Endothelial cell (in vitro differentiated cells): ENCODE measurements around the gene NANOS1. TPM values are rescaled to one million over a fixed set of nuclear protein-coding genes. Genes with fewer than 3 reads are reported as not detected.

Source experiments
- DNase-seq: peaks from one replicate; pipeline ENCODE4 v3.0.0; 2021; ENCODE audit warnings: low spot score
- H3K27ac Mint-ChIP-seq: one replicate; pipeline ENCODE4 v1.8.0; 2021; ENCODE audit warnings: mixed read lengths, inconsistent platforms; ENCODE audit not compliant: unreplicated experiment
- H3K27me3 Mint-ChIP-seq: one replicate; pipeline ENCODE4 v1.8.0; 2021; ENCODE audit warnings: mild to moderate bottlenecking, moderate library complexity, mixed read lengths, inconsistent platforms; ENCODE audit not compliant: unreplicated experiment
- H3K36me3 Mint-ChIP-seq: one replicate; pipeline ENCODE4 v1.8.0; 2021; ENCODE audit warnings: mild to moderate bottlenecking, low read depth, mixed read lengths, inconsistent platforms; ENCODE audit not compliant: unreplicated experiment
- H3K4me1 Mint-ChIP-seq: one replicate; pipeline ENCODE4 v1.8.0; 2021; ENCODE audit warnings: mild to moderate bottlenecking, mixed read lengths, inconsistent platforms; ENCODE audit not compliant: unreplicated experiment
- H3K4me3 Mint-ChIP-seq: one replicate; pipeline ENCODE4 v1.8.0; 2021; ENCODE audit warnings: mild to moderate bottlenecking, mixed read lengths, inconsistent platforms; ENCODE audit not compliant: unreplicated experiment
- H3K9me3 Mint-ChIP-seq: one replicate; pipeline ENCODE4 v1.8.0; 2021; ENCODE audit warnings: mixed read lengths, inconsistent platforms; ENCODE audit not compliant: unreplicated experiment
- CTCF ChIP-seq: fragments of 200-600 bp; sonication (generic); IDR thresholded peaks from one replicate; pipeline ENCODE4 v1.5.0; 2021; ENCODE audit warnings: antibody characterized with exemption; ENCODE audit not compliant: unreplicated experiment
- total RNA-seq: library from RNA; stranded (reverse); fragmentation: NEBNext Ultra II Directional; extraction: Animal tissue kit (Norgen Biotek cat#: 25700); gene quantifications from one replicate; pipeline ENCODE4 v1.2.1, GENCODE V29; 2021; ENCODE audit not compliant: unreplicated experiment

Gene NANOS1
- total RNA-seq, 1 donor from 2014 or later, result 1.2 TPM

GRCh38 chr10:119006451-119007210, 22.9 kb upstream of the NANOS1 start:
- Mint-ChIP-seq H3K27me3 (peaks cover 7% of the 10 kb centered on the region), H3K9me3 (no peaks in the 10 kb centered on the region), H3K36me3 (no peaks in the 10 kb centered on the region), H3K4me1 (no peaks in the 10 kb centered on the region), H3K4me3 (no peak overlapping the region), H3K27ac (no peak overlapping the region)
- DNase-seq, result no peak
- TF ChIP-seq CTCF, result no peak

GRCh38 chr10:119007211-119007574, 22.3 kb upstream of the NANOS1 start:
- peaks cover 7% of the 10 kb centered on the region for H3K27me3 Mint-ChIP-seq
- DNase-seq, result no peak
- H3K27ac Mint-ChIP-seq, result no peak overlapping the region
- H3K4me3 Mint-ChIP-seq, result no peak overlapping the region
- no peaks in the 10 kb centered on the region for H3K4me1 Mint-ChIP-seq
- no peak for TF ChIP-seq CTCF
- no peaks in the 10 kb centered on the region for H3K9me3 Mint-ChIP-seq
- H3K36me3 Mint-ChIP-seq, result no peaks in the 10 kb centered on the region

GRCh38 chr10:119020627-119020946, 8.9 kb upstream of the NANOS1 start:
- no peaks in the 10 kb centered on the region for H3K36me3 Mint-ChIP-seq
- H3K4me3 Mint-ChIP-seq, result no peak overlapping the region
- DNase-seq, result no peak
- peaks cover 2% of the 10 kb centered on the region for H3K27me3 Mint-ChIP-seq
- no peak for TF ChIP-seq CTCF
- H3K4me1 Mint-ChIP-seq, result peaks cover 3% of the 10 kb centered on the region
- H3K9me3 Mint-ChIP-seq, result no peaks in the 10 kb centered on the region
- no peak overlapping the region for H3K27ac Mint-ChIP-seq

GRCh38 chr10:119022846-119023552, 6.5 kb upstream of the NANOS1 start:
- no peak for TF ChIP-seq CTCF
- no peak overlapping the region for H3K27ac Mint-ChIP-seq
- H3K36me3 Mint-ChIP-seq, result no peaks in the 10 kb centered on the region
- no peak for DNase-seq
- H3K27me3 Mint-ChIP-seq, result peaks cover 2% of the 10 kb centered on the region
- no peaks in the 10 kb centered on the region for H3K9me3 Mint-ChIP-seq
- no peak overlapping the region for H3K4me3 Mint-ChIP-seq
- peaks cover 3% of the 10 kb centered on the region for H3K4me1 Mint-ChIP-seq

GRCh38 chr10:119023553-119023868, 6.0 kb upstream of the NANOS1 start:
- Mint-ChIP-seq H3K27ac (no peak overlapping the region), H3K4me3 (no peak overlapping the region), H3K9me3 (no peaks in the 10 kb centered on the region), H3K36me3 (no peaks in the 10 kb centered on the region), H3K4me1 (peaks cover 3% of the 10 kb centered on the region), H3K27me3 (peaks cover 4% of the 10 kb centered on the region)
- TF ChIP-seq CTCF, result no peak
- DNase-seq, result no peak
